Right lobe of liver (tissue), 6 donors: ENCODE results near the gene AKNA. TPM values are rescaled to one million over a fixed set of nuclear protein-coding genes. Genes with fewer than 3 reads are reported as not detected.
A peak's percentile ranks its signal among the peaks of the same experiment; 100 is the strongest.

ENCODE experiments used
- ATAC-seq, 4 donors: fragments of 200-7000 bp; cut with Tn5 transposase; one replicate each; pipeline ENCODE4 v1.9.1; 2020; ENCODE audit warnings: mild to moderate bottlenecking in 4 of 4, moderate library complexity in 4 of 4
- DNase-seq, 3 donors: peaks; one replicate each; pipeline ENCODE4 v3.0.0-alpha.2; 2020
- H3K27ac ChIP-seq, 3 donors: fragments of 200-600 bp; one replicate each; pipeline ENCODE4 v1.8.0; 2022
- H3K27me3 ChIP-seq, 2 donors: fragments of 200-600 bp; one replicate each; pipeline ENCODE4 v1.8.0; 2022
- H3K36me3 ChIP-seq, 4 donors: fragments of 200-600 bp; sonication (generic) in 1 of 4; one replicate each; pipeline versions ENCODE4 v1.5.1 to v1.8.0; 2017 to 2022; ENCODE audit warnings: control low read depth in 1 of 4
- H3K4me1 ChIP-seq, 4 donors: fragments of 200-600 bp; sonication (generic) in 1 of 4; one replicate each; pipeline versions ENCODE4 v1.5.1 to v1.8.0; 2017 to 2022; ENCODE audit warnings: control low read depth in 1 of 4
- H3K4me3 ChIP-seq, 3 donors: fragments of 200-600 bp; one replicate each; pipeline ENCODE4 v1.8.0; 2022
- H3K9me3 ChIP-seq, 4 donors: fragments of 200-600 bp; sonication (generic) in 1 of 4; one replicate each; pipeline versions ENCODE4 v1.5.1 to v1.8.0; 2017 to 2022; ENCODE audit warnings: control low read depth in 1 of 4
- POLR2A ChIP-seq: fragments of 450-650 bp; IDR thresholded peaks from one replicate; pipeline ENCODE4 v1.6.1; 2017; ENCODE audit warnings: antibody characterized with exemption, mild to moderate bottlenecking
- WGBS: methylation state at CpG from one replicate; pipeline ENCODE4 v1.1.6; 2018; ENCODE audit warnings: low coverage, low lambda C conversion rate; ENCODE audit not compliant: insufficient coverage; ENCODE audit errors: missing lambda C conversion rate; 5-methylcytosine and 5-hydroxymethylcytosine counted together
- intact Hi-C, 2 donors: fragments of 100-400 bp; cut with DNase I; formaldehyde crosslinking; loops; one replicate each; pipeline versions ENCODE4 v1.11.2 to v1.14.1; 2022
- total RNA-seq, 6 experiments: library from RNA; depleted of rRNA in 2 of 6; stranded (reverse); fragments of >200 nt in 2 of 6; fragmentation: NEBNext Ultra II Directional in 3 of 6; extraction: Animal tissue kit (Norgen Biotek cat#: 25700) in 3 of 6; gene quantifications; one replicate each; pipeline versions ENCODE4 v1.1.0 to v1.2.4, GENCODE V29; 2016 to 2023
- TF ChIP-seq, protein P1 (sequence below), 4 donors: fragments of 200-600 bp in 3 of 4; fragments of 450-650 bp in 1 of 4; IDR thresholded peaks; one replicate each; pipeline versions ENCODE4 v1.5.1 to v1.8.0; 2016 to 2022; ENCODE audit warnings: antibody characterized with exemption in 4 of 4, mild to moderate bottlenecking in 2 of 4
- donor health status: DM: no; HTN: yes; CAD: no.
- donor health status: DM: no; HTN: no; CAD: no.
- donor health status: DM: no; HTN: no; CAD: no.
- donor health status: DM: no; HTN: yes; CAD: no.
- donor health status: DM: no; HTN: yes; CAD: no.

Gene AKNA
- total RNA-seq, 6 experiments from 2014 or later = 4.7 to 15.1 (median 9.8) TPM

DNA sequence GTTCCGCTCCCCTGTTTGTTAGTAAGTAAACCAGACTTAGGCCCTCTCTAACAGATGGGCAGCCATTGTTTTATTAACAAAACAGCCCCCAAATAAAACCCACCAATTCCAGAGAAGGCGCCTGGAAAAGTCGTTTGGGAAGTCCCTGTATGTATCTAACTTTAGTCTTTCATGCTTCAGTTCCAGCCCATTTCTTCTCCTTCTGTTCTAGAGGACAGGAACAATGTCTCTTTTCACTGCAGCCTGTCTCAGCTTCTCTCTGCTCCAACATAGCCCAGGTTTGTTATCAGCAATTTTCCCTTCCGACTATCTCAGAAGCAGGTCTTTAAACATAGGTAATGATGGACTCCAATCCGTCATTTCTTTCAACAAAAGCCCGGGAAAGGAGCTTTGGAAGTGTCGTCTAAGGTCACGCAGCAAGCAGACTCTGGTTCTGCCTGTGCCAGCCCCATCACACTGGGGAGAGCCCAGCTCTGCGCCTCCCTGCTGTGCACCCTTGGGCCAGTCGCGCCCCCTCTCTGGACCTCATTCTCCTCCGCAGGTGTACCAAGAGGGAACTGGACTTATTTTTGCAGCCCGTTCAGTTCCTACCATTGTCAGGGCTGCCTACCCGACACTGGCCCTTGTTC is 9.6 kb upstream of the AKNA start:
- H3K4me1 ChIP-seq = peaks cover 0 to 50% (median 17%) of the 10 kb centered on the region in 4 donors
- H3K4me3 ChIP-seq = peak overlapping the region; percentile 78 to 94 (median 82)
- H3K27ac ChIP-seq = peak overlapping the region; percentile 81 to 91 (median 90)
- no peaks in the 10 kb centered on the region for H3K36me3 ChIP-seq
- no peaks in the 10 kb centered on the region for H3K9me3 ChIP-seq
- peak in 1 of 3 donors; percentile 43 for DNase-seq
- 8% methylated on average over 9 of the region's 14 CpGs for WGBS
- intact Hi-C loops = no loop called here
- peak in 1 of 4 donors; percentile 1 for ATAC-seq
- no peaks in the 10 kb centered on the region for H3K27me3 ChIP-seq
- TF ChIP-seq, protein P1, sequence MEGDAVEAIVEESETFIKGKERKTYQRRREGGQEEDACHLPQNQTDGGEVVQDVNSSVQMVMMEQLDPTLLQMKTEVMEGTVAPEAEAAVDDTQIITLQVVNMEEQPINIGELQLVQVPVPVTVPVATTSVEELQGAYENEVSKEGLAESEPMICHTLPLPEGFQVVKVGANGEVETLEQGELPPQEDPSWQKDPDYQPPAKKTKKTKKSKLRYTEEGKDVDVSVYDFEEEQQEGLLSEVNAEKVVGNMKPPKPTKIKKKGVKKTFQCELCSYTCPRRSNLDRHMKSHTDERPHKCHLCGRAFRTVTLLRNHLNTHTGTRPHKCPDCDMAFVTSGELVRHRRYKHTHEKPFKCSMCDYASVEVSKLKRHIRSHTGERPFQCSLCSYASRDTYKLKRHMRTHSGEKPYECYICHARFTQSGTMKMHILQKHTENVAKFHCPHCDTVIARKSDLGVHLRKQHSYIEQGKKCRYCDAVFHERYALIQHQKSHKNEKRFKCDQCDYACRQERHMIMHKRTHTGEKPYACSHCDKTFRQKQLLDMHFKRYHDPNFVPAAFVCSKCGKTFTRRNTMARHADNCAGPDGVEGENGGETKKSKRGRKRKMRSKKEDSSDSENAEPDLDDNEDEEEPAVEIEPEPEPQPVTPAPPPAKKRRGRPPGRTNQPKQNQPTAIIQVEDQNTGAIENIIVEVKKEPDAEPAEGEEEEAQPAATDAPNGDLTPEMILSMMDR (IDR thresholded peaks at IDR 0.05) = no peak
- TF ChIP-seq POLR2A = no peak

DNA sequence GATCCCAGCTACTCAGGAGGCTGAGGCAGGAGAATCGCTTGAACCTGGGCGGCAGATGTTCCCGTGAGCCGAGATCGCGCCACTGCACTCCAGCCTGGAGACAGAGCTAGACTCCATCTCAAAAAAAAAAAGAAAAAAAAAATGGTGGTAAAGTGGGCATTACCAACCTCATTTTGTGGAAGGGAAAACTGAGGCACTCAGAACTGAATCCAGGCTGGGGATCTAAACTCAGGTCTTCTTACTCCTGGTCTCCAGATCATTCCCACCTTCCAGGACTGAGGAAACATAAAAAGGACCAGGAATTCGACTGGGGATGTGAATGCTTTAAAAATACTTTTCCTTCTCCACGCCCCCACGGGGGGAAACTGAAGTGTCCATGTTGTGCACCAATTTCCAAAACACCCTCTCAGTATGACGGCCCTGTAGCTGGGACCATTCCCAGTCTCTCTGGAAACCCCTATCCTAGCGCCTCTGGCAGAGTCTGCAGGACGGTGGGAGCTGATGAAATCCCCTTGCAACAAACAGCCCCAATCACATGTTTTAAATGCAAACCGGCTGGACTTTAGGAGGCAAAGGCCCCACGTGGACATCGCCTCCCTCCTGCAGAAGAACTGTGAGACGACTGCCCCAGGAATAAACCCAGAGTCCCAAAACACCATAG is 8.9 kb upstream of the AKNA start:
- DNase-seq = no peak
- peaks cover 0 to 55% (median 18%) of the 10 kb centered on the region in 4 donors for H3K4me1 ChIP-seq

DNA sequence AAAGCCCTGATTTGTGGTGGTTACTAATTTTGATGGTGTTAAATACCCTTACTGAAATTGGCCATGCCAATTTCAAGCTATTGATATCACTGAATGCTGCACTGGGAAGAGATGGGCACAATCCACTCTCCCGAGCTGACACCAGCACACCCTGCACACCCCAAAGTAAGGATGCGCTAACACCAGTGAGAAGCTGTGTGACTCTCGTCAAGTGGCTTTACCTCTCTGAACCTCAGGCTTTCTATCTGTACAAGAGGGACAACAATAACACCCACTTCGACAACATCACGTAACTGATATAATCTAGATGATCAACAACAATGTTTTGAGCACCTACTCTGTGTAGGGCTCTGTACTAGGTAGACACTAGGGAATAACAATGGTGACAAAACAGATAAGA is 8.0 kb upstream of the AKNA start:
- H3K9me3 ChIP-seq = no peaks in the 10 kb centered on the region
- no peaks in the 10 kb centered on the region for H3K36me3 ChIP-seq
- no peak overlapping the region for H3K4me3 ChIP-seq
- ATAC-seq (no peak), DNase-seq (no peak)
- H3K27ac ChIP-seq = no peak overlapping the region
- 88% methylated on average over 4 of the region's 5 CpGs for WGBS
- TF ChIP-seq POLR2A = no peak
- TF ChIP-seq, protein P1 (IDR thresholded peaks at IDR 0.05) = no peak
- intact Hi-C loops = no loop called here
- H3K4me1 ChIP-seq = peaks cover 0 to 55% (median 18%) of the 10 kb centered on the region in 4 donors
- no peaks in the 10 kb centered on the region for H3K27me3 ChIP-seq

More for the DNA sequence above, 8.9 kb upstream of the AKNA start:
- Histone ChIP-seq H3K27ac (peak overlapping the region in 1 of 3 donors; percentile 81), H3K27me3 (no peaks in the 10 kb centered on the region), H3K36me3 (no peaks in the 10 kb centered on the region), H3K9me3 (no peaks in the 10 kb centered on the region), H3K4me3 (no peak overlapping the region)
- no peak for ATAC-seq
- no peak for TF ChIP-seq POLR2A
- TF ChIP-seq, protein P1 (IDR thresholded peaks at IDR 0.05) = no peak
- 54% methylated on average over 11 of the region's 16 CpGs for WGBS
- intact Hi-C loops = no loop called here

DNA sequence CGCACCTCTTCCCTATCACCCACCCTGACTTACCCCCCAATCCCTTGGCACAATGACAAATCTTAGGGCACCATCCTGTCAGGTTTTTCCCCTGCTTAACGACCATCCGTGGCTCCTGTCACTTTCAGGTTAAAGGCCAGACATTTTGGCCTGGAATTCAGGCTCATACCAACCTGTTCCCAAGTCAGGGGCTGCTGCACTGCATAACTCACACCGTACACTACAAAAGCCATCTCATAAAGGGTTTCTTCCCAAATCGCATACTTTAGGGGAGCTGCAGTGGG is 7.5 kb upstream of the AKNA start:
- intact Hi-C loops = no loop called here
- no peak for DNase-seq

More for the DNA sequence above, 7.5 kb upstream of the AKNA start:
- WGBS = 10% methylated on average over 5 of the region's 5 CpGs
- no peaks in the 10 kb centered on the region for H3K27me3 ChIP-seq
- no peak for TF ChIP-seq POLR2A
- TF ChIP-seq, protein P1 (IDR thresholded peaks at IDR 0.05) = no peak
- ATAC-seq = no peak
- H3K4me3 ChIP-seq = no peak overlapping the region
- H3K4me1 ChIP-seq = peaks cover 0 to 55% (median 18%) of the 10 kb centered on the region in 4 donors
- H3K9me3 ChIP-seq = no peaks in the 10 kb centered on the region
- peak overlapping the region in 1 of 3 donors; percentile 3 for H3K27ac ChIP-seq
- no peaks in the 10 kb centered on the region for H3K36me3 ChIP-seq
